NK-92 treated with Interleukin-12 subunit alpha and Interleukin-12 subunit beta, amount 100 ng/mL, for 24 hours (cell line): ENCODE results near the gene LPAR2.
A peak's percentile ranks its signal among the peaks of the same experiment; 100 is the strongest.

Experiments
- DNase-seq: peaks from one replicate; lab custom pipeline; 2025; lab: John Stamatoyannopoulos, UW

LPAR2 gene

DNA sequence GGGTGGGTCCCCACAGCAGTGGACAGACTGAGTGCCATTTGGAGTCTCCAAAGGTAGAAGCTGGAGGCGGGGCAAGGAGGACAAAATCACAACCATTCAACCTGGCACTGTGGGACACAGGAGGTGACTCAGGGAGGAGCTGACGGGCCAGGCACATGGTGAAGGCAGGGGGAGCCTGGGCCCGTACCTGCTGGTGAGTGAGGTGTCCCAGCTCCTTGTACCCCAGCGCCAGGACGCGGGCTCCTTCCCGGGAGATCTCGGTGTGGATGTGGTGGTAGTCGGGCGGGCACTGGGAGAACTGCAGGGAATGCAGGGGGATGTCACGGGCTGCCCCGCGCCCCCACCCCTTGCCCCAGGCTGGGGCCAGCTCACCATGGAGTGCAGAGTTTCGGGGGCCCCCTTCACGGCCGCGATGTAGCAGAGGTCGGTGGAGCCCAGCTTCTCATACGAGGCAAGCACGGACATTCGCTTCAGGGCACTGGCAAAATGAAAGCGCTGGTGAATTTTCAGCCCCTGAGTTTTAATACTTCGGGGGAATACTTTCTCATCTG is 25.7 kb upstream of the LPAR2 start:
- no peak for DNase-seq

GRCh38 chr19:19652482-19653295 is 24.7 kb upstream of the LPAR2 start:
- DNase-seq = no peak

DNA sequence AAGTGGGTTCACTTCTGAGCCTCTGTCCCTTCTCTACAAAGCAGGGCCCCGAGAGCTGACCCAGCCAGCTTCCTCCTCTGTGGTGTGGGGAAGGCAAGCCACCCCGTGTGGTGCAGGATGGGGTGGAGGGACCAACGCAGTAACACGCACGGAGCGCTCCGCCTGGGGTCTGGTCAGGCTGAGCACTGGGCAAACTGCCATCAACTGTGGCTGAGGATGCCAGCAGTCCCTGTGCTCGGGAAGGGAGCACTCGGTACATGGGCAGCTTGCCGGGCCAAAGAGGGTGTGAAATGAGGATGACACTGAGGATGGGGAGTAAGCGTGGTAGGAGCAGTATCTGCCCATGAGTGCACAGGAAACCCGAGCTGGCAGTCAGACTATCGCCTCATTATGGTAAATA is 23.1 kb upstream of the LPAR2 start:
- no peak for DNase-seq

GRCh38 chr19:19650331-19650730 is 22.3 kb upstream of the LPAR2 start:
- DNase-seq = no peak

GRCh38 chr19:19649580-19649995 is 21.6 kb upstream of the LPAR2 start:
- DNase-seq = no peak

DNA sequence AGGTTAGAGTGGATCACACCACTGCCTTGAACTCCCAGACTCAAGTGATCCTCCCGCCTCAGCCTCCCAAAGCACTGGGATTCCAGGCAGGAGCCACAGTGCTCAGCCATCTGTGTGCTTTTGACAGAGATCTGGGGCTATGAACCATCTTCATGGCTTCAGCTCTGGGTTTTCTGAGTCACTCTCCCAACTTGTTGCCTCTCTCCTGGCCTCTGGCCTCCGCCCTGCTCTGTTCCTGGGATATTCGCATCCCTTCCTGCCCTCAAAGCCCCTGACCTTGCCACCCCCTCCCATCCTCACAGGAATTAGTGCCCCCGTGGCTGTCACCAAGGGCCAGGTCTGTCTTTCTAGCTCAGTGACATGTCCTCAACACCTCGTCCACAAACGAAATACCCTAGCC is 21.1 kb upstream of the LPAR2 start:
- DNase-seq = no peak

GRCh38 chr19:19647037-19647835 is 19.2 kb upstream of the LPAR2 start:
- DNase-seq = no peak

- DNase-seq = no peak
Measured at GRCh38 chr19:19645233-19645870, 17.3 kb upstream of the LPAR2 start.

GRCh38 chr19:19644054-19644388 is 16.0 kb upstream of the LPAR2 start:
- DNase-seq = no peak

GRCh38 chr19:19643158-19644053 is 15.4 kb upstream of the LPAR2 start, which contains the start of gene GMIP:
TSS of gene GMIP (minus strand) at chr19:19643657. CDS start at chr19:19643529, 128 bp downstream.
- DNase-seq = peak; percentile 75

DNA sequence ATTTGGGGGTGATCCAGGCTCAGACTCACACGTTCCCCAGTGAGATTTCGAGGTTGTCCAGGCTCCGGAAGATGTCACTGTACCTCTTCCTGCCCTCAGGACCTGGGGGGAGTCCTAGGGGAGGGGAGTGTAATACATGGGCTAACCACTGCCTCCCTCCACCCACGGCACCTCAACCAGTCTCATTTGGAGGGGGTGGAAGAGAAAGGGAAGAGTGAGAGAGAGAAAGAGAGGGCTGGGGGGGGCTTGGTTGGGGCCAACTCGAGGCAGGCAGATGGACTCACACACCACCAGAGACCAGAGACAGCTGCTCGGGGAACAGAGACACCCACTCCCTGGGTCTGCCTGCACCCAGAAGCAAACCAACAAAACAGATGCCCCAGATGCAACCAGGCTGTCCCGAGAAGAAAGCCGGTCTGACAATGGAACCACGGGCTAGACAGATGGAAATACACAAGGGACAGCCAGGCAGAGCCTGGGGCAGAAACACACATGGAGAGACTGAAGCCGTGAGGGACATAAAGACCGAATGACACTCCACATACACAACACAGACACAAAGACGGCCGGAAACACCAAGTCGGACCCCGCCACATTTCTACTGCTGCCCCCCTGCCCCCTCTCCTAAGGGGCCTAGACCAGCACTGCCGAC is 14.6 kb upstream of the LPAR2 start:
- DNase-seq = no peak

DNA sequence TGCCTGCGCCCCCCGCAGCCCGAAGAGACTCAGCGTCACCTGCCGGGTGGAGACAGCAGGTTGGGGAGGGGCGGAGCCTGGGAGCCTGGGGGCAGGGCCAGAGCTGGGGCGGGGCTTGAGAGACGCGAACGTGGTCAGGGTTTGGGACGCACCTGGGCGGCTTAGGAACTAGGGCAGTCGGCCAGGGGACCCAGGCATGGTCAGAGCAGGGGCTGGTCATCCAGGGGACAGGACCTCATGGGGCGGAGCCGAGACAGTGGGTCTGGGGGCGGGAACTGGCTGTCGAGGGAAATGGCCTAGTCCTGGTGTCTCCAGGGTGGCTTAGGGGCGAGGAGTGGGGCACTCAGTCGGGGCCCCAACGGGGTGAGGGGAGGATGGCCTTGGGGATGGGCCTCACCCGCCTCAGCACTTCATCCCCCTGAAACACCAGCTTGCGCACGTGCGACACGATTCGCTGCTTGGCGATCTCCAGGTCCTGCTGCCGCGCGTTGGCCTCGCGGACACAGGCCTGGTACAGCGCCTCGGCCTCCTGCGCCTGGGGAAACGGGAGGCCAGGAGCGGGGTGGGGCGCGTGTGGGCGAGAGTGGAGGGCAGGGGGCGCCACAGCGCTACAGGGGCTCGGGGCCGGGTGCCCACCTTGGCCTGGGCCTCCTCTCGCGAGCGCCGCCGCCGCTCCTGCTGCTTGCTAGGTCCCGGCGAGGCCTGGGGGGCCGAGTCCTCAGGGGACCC is 9.7 kb upstream of the LPAR2 start:
- no peak for DNase-seq

DNA sequence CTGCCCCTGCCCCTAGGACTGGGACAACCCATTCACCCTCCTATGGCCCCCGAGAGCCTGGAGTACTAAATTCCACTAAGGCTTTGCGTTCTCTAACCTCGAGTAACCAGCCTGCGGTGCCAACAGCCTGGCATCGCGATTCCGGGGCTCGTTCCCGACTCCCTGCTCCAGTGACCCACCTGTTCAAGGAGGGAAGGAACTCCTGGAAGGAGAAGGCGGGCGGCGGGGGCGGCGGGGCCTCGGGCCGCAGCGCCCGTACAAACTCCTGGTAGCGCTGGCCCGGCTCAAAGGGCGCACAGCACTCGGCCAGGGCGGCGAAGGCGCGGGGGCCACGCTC is 9.1 kb upstream of the LPAR2 start:
- DNase-seq = no peak

DNA sequence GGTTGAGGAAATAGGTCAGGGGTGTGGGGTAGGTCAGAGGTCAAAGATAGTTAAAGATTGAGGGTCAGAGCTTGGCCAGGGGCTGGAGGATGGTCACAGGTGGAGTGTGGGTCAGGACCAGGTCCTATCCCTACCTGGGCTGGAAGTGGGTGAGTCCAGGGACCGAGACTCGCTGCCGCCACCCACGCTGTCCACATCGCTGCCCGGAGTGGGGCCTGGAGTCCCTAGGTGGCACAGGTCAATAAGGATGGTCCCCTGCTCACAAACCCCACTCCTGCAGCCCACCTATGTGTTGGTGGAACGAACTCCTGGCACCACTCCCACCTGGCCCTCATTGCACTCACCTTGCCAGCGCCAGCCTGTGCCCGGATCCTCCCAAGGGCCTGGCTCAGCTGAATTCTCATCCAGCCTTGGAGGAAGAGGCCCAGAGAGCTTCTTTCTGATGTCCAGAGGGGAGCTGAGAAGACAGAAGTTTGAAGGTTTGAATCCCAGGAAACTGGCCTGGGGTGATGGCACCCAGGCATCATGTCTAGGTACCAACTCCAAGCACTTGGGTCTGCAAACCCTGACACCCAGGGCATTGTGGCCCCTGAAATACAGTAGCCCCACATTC is 8.7 kb upstream of the LPAR2 start:
- DNase-seq = no peak

DNA sequence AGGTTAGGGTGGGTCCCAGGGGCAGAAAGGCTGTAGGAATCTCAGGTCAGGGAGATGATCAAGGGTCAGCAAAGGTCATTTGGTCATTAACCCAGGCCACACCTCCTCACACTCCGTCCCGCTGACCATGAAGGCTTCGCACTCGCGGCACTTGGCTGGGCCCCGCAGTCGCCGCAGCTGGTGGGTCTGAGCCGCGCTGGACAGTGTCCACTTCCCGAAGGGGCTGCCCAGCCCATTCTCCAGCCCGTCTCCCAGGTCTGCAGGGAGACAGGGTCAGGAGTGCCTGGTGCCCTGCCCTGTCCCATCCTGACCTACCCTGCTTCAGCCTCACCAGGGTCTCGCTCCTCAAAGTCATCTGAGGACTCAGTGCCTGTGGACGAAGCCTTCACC is 7.3 kb upstream of the LPAR2 start:
- no peak for DNase-seq

DNA sequence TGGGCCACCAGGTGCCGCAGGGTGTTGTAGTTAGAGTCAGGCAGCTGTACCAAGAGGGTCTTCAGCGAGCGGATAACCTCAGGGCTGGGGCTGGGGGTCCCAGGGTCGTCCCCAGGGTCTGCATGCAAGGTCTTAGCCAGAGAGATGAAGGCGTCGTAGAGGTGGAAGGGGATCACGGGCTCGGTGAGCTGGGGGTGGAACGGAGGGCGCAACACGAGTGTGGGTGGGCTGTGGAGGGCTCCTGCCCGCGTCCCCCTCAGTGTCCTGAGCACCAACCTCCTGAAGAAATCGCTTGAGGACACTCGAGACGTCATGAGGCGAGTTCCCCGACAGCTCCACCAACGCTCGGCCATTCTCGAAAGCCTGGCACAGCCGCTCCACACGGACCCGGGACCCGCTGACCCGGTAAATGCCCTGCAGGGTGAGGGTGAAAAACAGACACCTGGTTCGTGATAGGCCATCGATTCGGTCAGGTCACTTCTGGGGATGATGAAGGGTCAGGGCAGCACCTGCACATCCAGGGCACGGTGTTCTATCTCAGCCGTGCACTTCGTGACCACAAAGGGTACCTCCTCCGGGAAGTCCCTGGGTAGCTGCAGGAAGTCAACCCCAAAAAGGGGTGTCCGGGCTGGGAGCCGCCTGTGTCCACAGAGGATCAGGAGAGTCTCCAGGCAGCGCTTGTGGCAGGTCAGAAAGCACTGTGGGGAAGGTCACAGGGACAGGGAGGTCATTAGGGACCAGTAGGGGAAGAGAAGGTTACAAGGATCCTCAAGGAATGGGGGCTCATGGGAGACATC is 6.7 kb upstream of the LPAR2 start:
- no peak for DNase-seq

DNA sequence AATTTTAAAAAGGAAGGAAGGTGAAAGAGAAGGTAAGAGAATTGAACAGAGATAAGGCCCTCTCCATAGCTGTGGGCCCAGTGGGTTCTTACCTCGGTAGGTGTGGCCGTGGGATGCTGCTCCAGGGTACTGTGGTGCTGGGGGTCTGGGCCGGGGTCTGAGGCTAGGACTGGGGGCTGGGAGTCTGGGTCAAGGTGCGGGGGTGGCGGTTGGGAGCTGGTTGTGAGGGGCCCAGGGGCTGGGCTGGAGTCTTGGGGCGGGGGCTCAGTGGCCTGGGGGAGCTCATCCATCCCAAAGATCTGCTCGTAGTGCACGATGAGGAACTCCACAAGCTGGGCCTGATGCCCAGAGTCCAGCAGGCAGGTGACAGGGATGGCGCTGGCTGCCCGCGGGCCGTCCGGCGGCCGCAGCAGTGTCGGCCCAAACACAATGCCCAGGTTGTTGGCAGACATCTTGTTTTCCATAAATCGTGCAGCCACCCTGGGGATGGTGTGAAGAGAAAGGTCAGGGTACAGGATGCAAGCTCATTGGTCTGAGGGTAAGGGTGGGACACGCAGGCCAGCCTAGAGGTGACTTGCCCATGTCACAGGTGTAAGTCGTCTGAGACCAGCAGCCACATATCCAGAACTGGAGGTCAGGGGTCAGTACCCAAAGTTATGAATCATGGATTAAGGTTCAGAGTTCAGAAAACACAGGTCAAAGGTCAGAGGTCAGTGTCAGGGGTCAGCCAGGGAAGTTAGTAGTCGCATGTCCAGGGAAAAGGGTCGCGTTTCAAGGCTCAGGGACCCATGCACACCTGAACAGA is 5.9 kb upstream of the LPAR2 start:
- no peak for DNase-seq

GRCh38 chr19:19632661-19633060 is 4.6 kb upstream of the LPAR2 start:
- DNase-seq = no peak
